ENCODE results near the gene TMEM151B. TPM values are rescaled to one million over a fixed set of nuclear protein-coding genes. Genes with fewer than 3 reads are reported as not detected.
A peak's percentile ranks its signal among the peaks of the same experiment; 100 is the strongest.

Gene TMEM151B
- total and polyA plus RNA-seq, 9 of the 15 experiments (the other 6 are each of a cell fraction or from before 2014, with no cell fraction given), result not detected

GRCh38 chr6:44245912-44246662 lies 24.2 kb upstream of the TMEM151B start (continued):
- TF ChIP-seq ZNF589 (CRISPR knock-in tag; IDR thresholded peaks at IDR 0.05; ENCODE audit: low read depth), result no peak
- TF ChIP-seq NFIC (IDR thresholded peaks at IDR 0.05), result no peak
- TF ChIP-seq ZNF707 (CRISPR knock-in tag; conservative IDR thresholded peaks at IDR 0.05), result no peak
- no peak for TF ChIP-seq RBM14 (IDR thresholded peaks at IDR 0.05; ENCODE audit: borderline replicate concordance, insufficient read depth, low read depth, low read length)
- no peak for TF ChIP-seq POLR3A (IDR thresholded peaks at IDR 0.05; ENCODE audit: borderline replicate concordance, extremely low read depth, insufficient read depth, insufficient read length)
- peak; percentile 7 for TF ChIP-seq RBM25 (IDR thresholded peaks at IDR 0.05; ENCODE audit: low read depth, low read length, severe bottlenecking)
- TF ChIP-seq ZNF133 (CRISPR knock-in tag; IDR thresholded peaks at IDR 0.05), result no peak
- peak; percentile 38 for TF ChIP-seq TAF1 (IDR thresholded peaks at IDR 0.05; ENCODE audit: control insufficient read depth, extremely low read depth, insufficient read depth, low read length, severe bottlenecking)
- no peak for TF ChIP-seq STAT5B (CRISPR knock-in tag; IDR thresholded peaks at IDR 0.05)
- no peak for TF ChIP-seq RBFOX2 (IDR thresholded peaks at IDR 0.05; ENCODE audit: low read depth, low read length)
- TF ChIP-seq RNF219 (CRISPR knock-in tag; IDR thresholded peaks at IDR 0.05), result no peak
- TF ChIP-seq ZNF561 (CRISPR knock-in tag; conservative IDR thresholded peaks at IDR 0.05), result no peak
- no peak for TF ChIP-seq ZNF311 (CRISPR knock-in tag; IDR thresholded peaks at IDR 0.05)
- no peak for TF ChIP-seq BCL6 (CRISPR knock-in tag; IDR thresholded peaks at IDR 0.05)
- peak; percentile 49 for TF ChIP-seq REST (IDR thresholded peaks at IDR 0.05; ENCODE audit: borderline replicate concordance)
- no peak for TF ChIP-seq REST (CRISPR knock-in tag; IDR thresholded peaks at IDR 0.05; ENCODE audit: low read depth)
- TF ChIP-seq THAP7 (CRISPR knock-in tag; IDR thresholded peaks at IDR 0.05), result no peak; the same call in 1 of the 2 replicates

Data from K562 (cell line).